SK-N-SH treated with all-trans-retinoic acid at 6 μM for 48 hours (cell line): ENCODE data around the gene OXCT1.
A peak's percentile ranks its signal among the peaks of the same experiment; 100 is the strongest.

Source experiments
- ATAC-seq: fragments of 200-7000 bp; cut with Tn5 transposase; 3 replicates; pipeline ENCODE4 v1.9.1; 2020; ENCODE audit warnings: mild to moderate bottlenecking, moderate library complexity
- ARNTL ChIP-seq: fragments of 450-650 bp; formaldehyde crosslinking; IDR thresholded peaks from 2 replicates; pipeline ENCODE4 v1.5.0; 2020; ENCODE audit warnings: low read depth, mild to moderate bottlenecking, moderate library complexity, borderline replicate concordance
- BACH2 ChIP-seq: fragments of 250-450 bp; sonication (Bioruptor Pico); IDR thresholded peaks from 2 replicates; pipeline ENCODE4 v1.9.0; 2021; ENCODE audit warnings: mild to moderate bottlenecking, borderline replicate concordance
- CREB5 ChIP-seq: fragments of 250-450 bp; sonication (Bioruptor Pico); IDR thresholded peaks from 2 replicates; pipeline ENCODE4 v1.5.1; 2020; ENCODE audit warnings: low read depth, mild to moderate bottlenecking, moderate library complexity
- CSDC2 ChIP-seq: fragments of 250-450 bp; sonication (Bioruptor Pico); IDR thresholded peaks from 2 replicates; pipeline ENCODE4 v1.5.0; 2020; ENCODE audit warnings: mild to moderate bottlenecking, moderate library complexity
- CSRNP3 ChIP-seq: fragments of 250-450 bp; sonication (Bioruptor Pico); IDR thresholded peaks from 2 replicates; pipeline ENCODE4 v1.5.1; 2021; ENCODE audit warnings: mild to moderate bottlenecking, moderate library complexity
- ESRRG ChIP-seq: fragments of 250-450 bp; sonication (Bioruptor Pico); IDR thresholded peaks from 2 replicates; pipeline ENCODE4 v1.6.1; 2021; ENCODE audit warnings: mild to moderate bottlenecking
- GLIS3 ChIP-seq: fragments of 250-450 bp; sonication (Bioruptor Pico); IDR thresholded peaks from 2 replicates; pipeline ENCODE4 v1.5.0; 2020; ENCODE audit warnings: mild to moderate bottlenecking, moderate library complexity
- ISL1 ChIP-seq: fragments of 250-450 bp; sonication (Bioruptor Pico); IDR thresholded peaks from 2 replicates; pipeline ENCODE4 v2.1.2; 2022; ENCODE audit warnings: mild to moderate bottlenecking, moderate library complexity
- OSR1 ChIP-seq: fragments of 250-450 bp; sonication (Bioruptor Pico); IDR thresholded peaks from 2 replicates; pipeline ENCODE4 v1.8.0; 2022; ENCODE audit warnings: moderate library complexity, mild to moderate bottlenecking, inconsistent platforms
- PATZ1 ChIP-seq: fragments of 250-450 bp; sonication (Bioruptor Pico); IDR thresholded peaks from 2 replicates; pipeline ENCODE4 v1.8.0; 2020; ENCODE audit warnings: mild to moderate bottlenecking, moderate library complexity, borderline replicate concordance
- PPARA ChIP-seq: fragments of 250-450 bp; sonication (Bioruptor Pico); IDR thresholded peaks from 2 replicates; pipeline ENCODE4 v1.5.0; 2020; ENCODE audit warnings: mild to moderate bottlenecking, borderline replicate concordance
- RARB ChIP-seq: fragments of 250-450 bp; sonication (Bioruptor Pico); IDR thresholded peaks from 2 replicates; pipeline ENCODE4 v1.8.0; 2021; ENCODE audit warnings: mild to moderate bottlenecking, moderate library complexity
- SNAI2 ChIP-seq: fragments of 250-450 bp; sonication (Bioruptor Pico); IDR thresholded peaks from 2 replicates; pipeline ENCODE4 v1.5.0; 2020; ENCODE audit warnings: mild to moderate bottlenecking, moderate library complexity
- TCF4 ChIP-seq: fragments of 250-450 bp; sonication (Bioruptor Pico); IDR thresholded peaks from 2 replicates; pipeline ENCODE4 v1.8.0; 2021; ENCODE audit warnings: mild to moderate bottlenecking, moderate library complexity, borderline replicate concordance
- TOX ChIP-seq: fragments of 250-450 bp; sonication (Bioruptor Pico); IDR thresholded peaks from 2 replicates; pipeline ENCODE4 v1.8.0; 2021; ENCODE audit warnings: mild to moderate bottlenecking, moderate library complexity, borderline replicate concordance
- TSHZ2 ChIP-seq: fragments of 250-450 bp; sonication (Bioruptor Pico); IDR thresholded peaks from 2 replicates; pipeline ENCODE4 v1.5.0; 2020; ENCODE audit warnings: mild to moderate bottlenecking, moderate library complexity
- ZC3H10 ChIP-seq: fragments of 250-450 bp; sonication (Bioruptor Pico); IDR thresholded peaks from 2 replicates; pipeline ENCODE4 v1.5.1; 2021; ENCODE audit warnings: mild to moderate bottlenecking, moderate library complexity
- ZFP3 ChIP-seq: fragments of 250-450 bp; sonication (Bioruptor Pico); IDR thresholded peaks from 2 replicates; pipeline ENCODE4 v1.5.0; 2020; ENCODE audit warnings: mild to moderate bottlenecking, moderate library complexity
- ZFP30 ChIP-seq: fragments of 450-650 bp; formaldehyde crosslinking; IDR thresholded peaks from 2 replicates; pipeline ENCODE4 v1.5.0; 2022; ENCODE audit warnings: mild to moderate bottlenecking, moderate library complexity
- ZNF565 ChIP-seq: fragments of 450-650 bp; formaldehyde crosslinking; conservative IDR thresholded peaks from 2 replicates; pipeline ENCODE4 v1.5.0; 2020; ENCODE audit warnings: low read depth, mild to moderate bottlenecking, moderate library complexity

The OXCT1 gene

GRCh38 chr5:41908374-41909079 is 38.3 kb upstream of the OXCT1 start:
- TF ChIP-seq CSDC2 (no peak), ZFP3 (no peak), CREB5 (CRISPR knock-in tag) (no peak), BACH2 (CRISPR knock-in tag) (no peak), SNAI2 (CRISPR knock-in tag) (no peak), ZFP30 (CRISPR knock-in tag) (no peak), ISL1 (CRISPR knock-in tag) (no peak), ZNF565 (CRISPR knock-in tag) (no peak), PPARA (CRISPR knock-in tag) (no peak), CSRNP3 (CRISPR knock-in tag) (no peak), TCF4 (no peak), RARB (no peak)
- no peak for ATAC-seq

GRCh38 chr5:41906151-41906550 is 35.9 kb upstream of the OXCT1 start:
- no peak for TF ChIP-seq CSDC2
- no peak for TF ChIP-seq OSR1 (CRISPR knock-in tag)
- no peak for TF ChIP-seq ZFP30 (CRISPR knock-in tag)
- TF ChIP-seq TOX, result no peak
- no peak for TF ChIP-seq PATZ1 (CRISPR knock-in tag)
- TF ChIP-seq ZC3H10 (CRISPR knock-in tag), result no peak
- TF ChIP-seq TCF4, result no peak
- no peak for TF ChIP-seq ZNF565 (CRISPR knock-in tag)
- TF ChIP-seq CREB5 (CRISPR knock-in tag), result no peak
- TF ChIP-seq ISL1 (CRISPR knock-in tag), result no peak
- TF ChIP-seq SNAI2 (CRISPR knock-in tag), result no peak
- TF ChIP-seq ARNTL (CRISPR knock-in tag), result no peak
- TF ChIP-seq TSHZ2 (CRISPR knock-in tag), result no peak
- TF ChIP-seq GLIS3 (CRISPR knock-in tag), result no peak
- TF ChIP-seq BACH2 (CRISPR knock-in tag), result no peak
- TF ChIP-seq RARB, result no peak
- no peak for ATAC-seq

- TF ChIP-seq ZFP30 (CRISPR knock-in tag), result peak; percentile 40; the same call in 1 of the 2 replicates
- TF ChIP-seq PATZ1 (CRISPR knock-in tag), result no peak
- TF ChIP-seq RARB, result 0 out of 2 replicates have a peak, but pooled peaks have one; percentile 47
- no peak for TF ChIP-seq ESRRG (CRISPR knock-in tag)
- 0 out of 2 replicates have a peak, but pooled peaks have one; percentile 63 for TF ChIP-seq BACH2 (CRISPR knock-in tag)
- TF ChIP-seq SNAI2 (CRISPR knock-in tag), result peak; percentile 71; the same call in 1 of the 2 replicates
- ATAC-seq, result peak; percentile 99
Measured at GRCh38 chr5:41903892-41904799, 33.9 kb upstream of the OXCT1 start, which contains the start of gene RIMOC1. RIMOC1 (plus strand) TSS chr5:41904344; CDS start chr5:41904368, 24 bp downstream.
